GM18907 (cell line): Measurements from ENCODE around the gene CACNA2D2.

Source experiments
- ATAC-seq: cut with Tn5 transposase; IDR thresholded peaks from one replicate; pipeline ENCODE4 v1.9.1; 2021; ENCODE audit warnings: mild to moderate bottlenecking, moderate library complexity; ENCODE audit not compliant: unreplicated experiment

The CACNA2D2 gene

GRCh38 chr3:50470658-50471057 is 32.8 kb downstream of the CACNA2D2 start:
- no peak for ATAC-seq

GRCh38 chr3:50467919-50468318 is 35.5 kb downstream of the CACNA2D2 start:
- no peak for ATAC-seq

GRCh38 chr3:50466177-50466576 is 37.3 kb downstream of the CACNA2D2 start:
- ATAC-seq: no peak

- ATAC-seq: no peak
Measured at GRCh38 chr3:50464569-50464968, 38.9 kb downstream of the CACNA2D2 start.

GRCh38 chr3:50459785-50460184 is 43.6 kb downstream of the CACNA2D2 start:
- no peak for ATAC-seq

GRCh38 chr3:50457988-50458387 is 45.4 kb downstream of the CACNA2D2 start:
- ATAC-seq: no peak

GRCh38 chr3:50455161-50456018 is 48.0 kb downstream of the CACNA2D2 start:
- no peak for ATAC-seq

GRCh38 chr3:50454481-50455070 is 48.9 kb downstream of the CACNA2D2 start:
- no peak for ATAC-seq

GRCh38 chr3:50453907-50454306 is 49.5 kb downstream of the CACNA2D2 start:
- ATAC-seq: no peak

GRCh38 chr3:50450209-50450921 is 53.1 kb downstream of the CACNA2D2 start:
- no peak for ATAC-seq

- no peak for ATAC-seq
Measured at GRCh38 chr3:50448752-50449539, 54.5 kb downstream of the CACNA2D2 start.

- ATAC-seq: no peak
Measured at GRCh38 chr3:50447290-50447840, 56.1 kb downstream of the CACNA2D2 start.

GRCh38 chr3:50445919-50446318 is 57.5 kb downstream of the CACNA2D2 start:
- no peak for ATAC-seq

GRCh38 chr3:50444782-50445181 is 58.7 kb downstream of the CACNA2D2 start:
- no peak for ATAC-seq

GRCh38 chr3:50444213-50444612 is 59.2 kb downstream of the CACNA2D2 start:
- no peak for ATAC-seq

GRCh38 chr3:50442945-50443579 is 60.4 kb downstream of the CACNA2D2 start:
- ATAC-seq: no peak

GRCh38 chr3:50441424-50442217 is 61.8 kb downstream of the CACNA2D2 start:
- no peak for ATAC-seq

- ATAC-seq: no peak
Measured at GRCh38 chr3:50436114-50436674, 67.2 kb downstream of the CACNA2D2 start.
